Sigmoid colon (tissue), 7 donors: ENCODE data around the gene ARID5B. TPM values are rescaled to one million over a fixed set of nuclear protein-coding genes. Genes with fewer than 3 reads are reported as not detected.

Experiments used
- DNase-seq: peaks from one replicate; pipeline ENCODE4 v3.0.0-alpha.2; 2019
- H3K27ac ChIP-seq, 4 donors: fragments of 200-600 bp; sonication (generic); one replicate each; pipeline ENCODE4 v1.5.1; 2016 to 2019; ENCODE audit warnings: mild to moderate bottlenecking in 1 of 4
- H3K27me3 ChIP-seq, 3 donors: fragments of 200-600 bp; sonication (generic); one replicate each; pipeline ENCODE4 v1.5.1; 2019; ENCODE audit warnings: mild to moderate bottlenecking in 1 of 3
- H3K36me3 ChIP-seq, 4 donors: fragments of 200-600 bp; sonication (generic); one replicate each; pipeline ENCODE4 v1.5.1; 2016 to 2019
- H3K4me1 ChIP-seq, 4 donors: fragments of 200-600 bp; sonication (generic); one replicate each; pipeline ENCODE4 v1.5.1; 2017 to 2019
- H3K4me3 ChIP-seq, 4 donors: fragments of 200-600 bp; sonication (generic); one replicate each; pipeline ENCODE4 v1.5.1; 2017 to 2019; ENCODE audit warnings: mild to moderate bottlenecking in 2 of 4, moderate library complexity in 1 of 4
- H3K9me3 ChIP-seq, 4 donors: fragments of 200-600 bp in 3 of 4; sonication (generic) in 3 of 4; one replicate each; pipeline versions ENCODE4 v1.5.1 to v1.6.1; 2013 to 2019
- EP300 ChIP-seq, 4 donors: sonication (generic); formaldehyde crosslinking; IDR thresholded peaks; one replicate each; pipeline ENCODE4 v1.6.1; 2017; ENCODE audit warnings: antibody characterized with exemption in 4 of 4
- POLR2A ChIP-seq, 2 donors: fragments of 450-650 bp; IDR thresholded peaks; one replicate each; pipeline ENCODE4 v1.6.1; 2016; ENCODE audit warnings: antibody characterized with exemption in 2 of 2, mild to moderate bottlenecking in 2 of 2, moderate library complexity in 2 of 2
- POLR2AphosphoS5 ChIP-seq, 4 donors: sonication (generic); formaldehyde crosslinking; IDR thresholded peaks; one replicate each; pipeline ENCODE4 v1.6.1; 2017; ENCODE audit warnings: antibody characterized with exemption in 4 of 4
- WGBS, 2 donors: extraction: QIAGEN DNeasy Blood & Tissue Kit; methylation state at CpG; one replicate each; pipeline ENCODE4 v1.1.7; 2013; 5-methylcytosine and 5-hydroxymethylcytosine counted together
- intact Hi-C: fragments of 100-400 bp; cut with DNase I; formaldehyde crosslinking; loops from one replicate; pipeline ENCODE4 v1.15.1; 2023
- polyA plus RNA-seq, 3 donors: library from polyadenylated mRNA; stranded (reverse); fragments of 200-250 nt; gene quantifications; one replicate each; pipeline ENCODE4 v1.2.3, GENCODE V29; 2013
- total RNA-seq, 4 donors: library from RNA; depleted of rRNA; stranded (reverse); fragments of >200 nt; gene quantifications; one replicate each; pipeline ENCODE4 v1.1.0, GENCODE V29; 2016
- TF ChIP-seq, protein P1 (sequence below), 4 experiments: fragments of 450-650 bp in 3 of 4; fragments of 200-600 bp in 1 of 4; IDR thresholded peaks; one replicate each; pipeline ENCODE4 v1.5.1; 2016 to 2019; ENCODE audit warnings: antibody characterized with exemption in 4 of 4, mild to moderate bottlenecking in 3 of 4, moderate library complexity in 2 of 4
- donor health status: healthy with polysubstance abuse.
- donor health status: Bipolar disorder and iron deficiency.
- donor health status: healthy.

ARID5B gene
- total and polyA plus RNA-seq, 7 donors = 2.3 to 109 (median 29.6) TPM

DNA sequence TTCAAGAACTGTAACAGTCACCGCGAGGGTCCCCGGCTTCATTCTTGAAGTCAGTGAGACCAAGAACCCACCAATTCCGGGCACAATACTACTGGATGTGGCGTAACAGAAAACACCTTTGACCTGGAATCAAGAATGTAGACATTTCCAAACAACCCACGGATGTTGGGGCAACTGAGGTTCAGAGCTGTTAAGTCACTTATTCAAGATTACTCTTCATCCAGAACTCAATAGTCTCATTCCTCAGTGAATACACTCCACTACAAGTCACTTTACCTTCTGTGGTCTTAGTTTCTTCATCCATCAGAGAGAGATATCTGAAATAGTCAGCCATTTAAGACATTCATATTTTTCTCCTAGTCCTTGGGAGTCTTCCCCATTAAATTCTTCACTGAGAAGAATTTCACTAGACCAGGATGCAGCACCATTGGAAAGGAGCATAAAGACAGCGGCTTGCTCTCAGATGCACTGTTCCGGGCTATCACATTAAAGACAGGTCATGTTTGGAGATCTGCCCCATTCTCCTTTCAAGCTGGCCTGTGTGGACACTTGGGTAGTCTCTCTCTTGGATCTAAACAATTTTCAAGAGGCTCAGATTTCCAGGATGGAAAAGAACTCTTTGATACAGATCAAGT, 32.3 kb upstream of the ARID5B start:
- Histone ChIP-seq H3K4me1 (peaks cover 0 to 20% (median 17%) of the 10 kb centered on the region in 4 donors), H3K9me3 (no peaks in the 10 kb centered on the region), H3K36me3 (no peaks in the 10 kb centered on the region), H3K27ac (peak overlapping the region in 3 of 4 donors; percentile 33 to 61 (median 40)), H3K27me3 (no peaks in the 10 kb centered on the region), H3K4me3 (no peak overlapping the region)
- WGBS, 2 donors = 76 to 91% methylated on average over 8 of the region's 8 CpGs
- no peak for TF ChIP-seq EP300 (IDR thresholded peaks at IDR 0.05)
- no peak for TF ChIP-seq POLR2A (IDR thresholded peaks at IDR 0.05)
- TF ChIP-seq, protein P1, sequence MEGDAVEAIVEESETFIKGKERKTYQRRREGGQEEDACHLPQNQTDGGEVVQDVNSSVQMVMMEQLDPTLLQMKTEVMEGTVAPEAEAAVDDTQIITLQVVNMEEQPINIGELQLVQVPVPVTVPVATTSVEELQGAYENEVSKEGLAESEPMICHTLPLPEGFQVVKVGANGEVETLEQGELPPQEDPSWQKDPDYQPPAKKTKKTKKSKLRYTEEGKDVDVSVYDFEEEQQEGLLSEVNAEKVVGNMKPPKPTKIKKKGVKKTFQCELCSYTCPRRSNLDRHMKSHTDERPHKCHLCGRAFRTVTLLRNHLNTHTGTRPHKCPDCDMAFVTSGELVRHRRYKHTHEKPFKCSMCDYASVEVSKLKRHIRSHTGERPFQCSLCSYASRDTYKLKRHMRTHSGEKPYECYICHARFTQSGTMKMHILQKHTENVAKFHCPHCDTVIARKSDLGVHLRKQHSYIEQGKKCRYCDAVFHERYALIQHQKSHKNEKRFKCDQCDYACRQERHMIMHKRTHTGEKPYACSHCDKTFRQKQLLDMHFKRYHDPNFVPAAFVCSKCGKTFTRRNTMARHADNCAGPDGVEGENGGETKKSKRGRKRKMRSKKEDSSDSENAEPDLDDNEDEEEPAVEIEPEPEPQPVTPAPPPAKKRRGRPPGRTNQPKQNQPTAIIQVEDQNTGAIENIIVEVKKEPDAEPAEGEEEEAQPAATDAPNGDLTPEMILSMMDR (IDR thresholded peaks at IDR 0.05) = no peak
- TF ChIP-seq POLR2AphosphoS5 (IDR thresholded peaks at IDR 0.05) = no peak
- intact Hi-C loops = no loop called here
- no peak for DNase-seq

DNA sequence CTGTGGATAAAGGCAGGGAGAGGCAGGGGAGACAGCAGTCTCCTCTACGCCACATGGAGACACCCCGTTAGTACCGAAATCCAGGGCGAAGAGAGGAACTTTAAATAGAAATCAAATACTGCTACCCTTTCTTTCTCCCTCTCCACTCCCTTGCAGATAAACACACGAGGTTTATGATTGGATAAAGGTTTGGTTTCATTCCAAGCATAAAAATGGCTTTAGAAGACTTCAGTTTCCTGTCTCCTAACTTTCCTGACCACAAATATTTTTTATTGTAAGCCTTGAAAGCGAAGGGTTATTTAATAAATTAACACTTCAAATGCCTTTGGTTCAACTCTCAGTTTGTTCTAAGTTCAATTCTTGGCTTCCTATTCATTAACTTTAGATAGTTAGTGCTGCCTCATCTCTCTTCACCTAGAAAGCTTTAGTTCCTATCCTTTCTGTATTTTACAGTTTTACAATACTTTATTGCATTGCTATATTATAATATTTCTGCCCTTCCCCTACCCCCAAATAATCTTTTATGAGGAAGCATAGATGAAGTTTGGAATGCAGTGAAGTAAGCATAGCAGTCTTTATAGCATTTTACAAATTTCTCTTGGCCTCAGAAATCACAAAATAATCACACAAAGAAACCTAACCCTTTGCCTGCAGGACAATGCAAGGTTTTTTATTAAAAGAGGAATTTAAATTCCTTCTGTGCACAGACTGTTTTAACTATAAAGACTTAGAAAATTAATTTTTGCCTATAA, 31.5 kb upstream of the ARID5B start:
- no peak overlapping the region for H3K4me3 ChIP-seq
- no peaks in the 10 kb centered on the region for H3K36me3 ChIP-seq
- intact Hi-C loops = no loop called here
- no peaks in the 10 kb centered on the region for H3K9me3 ChIP-seq
- H3K27me3 ChIP-seq = no peaks in the 10 kb centered on the region
- peak overlapping the region; percentile 25 to 61 (median 36) for H3K27ac ChIP-seq
- peaks cover 0 to 20% (median 17%) of the 10 kb centered on the region in 4 donors for H3K4me1 ChIP-seq
- WGBS, 2 donors = 6 to 38% methylated on average over 6 of the region's 6 CpGs
- DNase-seq = no peak
- TF ChIP-seq POLR2A (IDR thresholded peaks at IDR 0.05) (no peak), EP300 (IDR thresholded peaks at IDR 0.05) (no peak), POLR2AphosphoS5 (IDR thresholded peaks at IDR 0.05) (no peak)
- TF ChIP-seq, protein P1 (IDR thresholded peaks at IDR 0.05) = no peak

DNA sequence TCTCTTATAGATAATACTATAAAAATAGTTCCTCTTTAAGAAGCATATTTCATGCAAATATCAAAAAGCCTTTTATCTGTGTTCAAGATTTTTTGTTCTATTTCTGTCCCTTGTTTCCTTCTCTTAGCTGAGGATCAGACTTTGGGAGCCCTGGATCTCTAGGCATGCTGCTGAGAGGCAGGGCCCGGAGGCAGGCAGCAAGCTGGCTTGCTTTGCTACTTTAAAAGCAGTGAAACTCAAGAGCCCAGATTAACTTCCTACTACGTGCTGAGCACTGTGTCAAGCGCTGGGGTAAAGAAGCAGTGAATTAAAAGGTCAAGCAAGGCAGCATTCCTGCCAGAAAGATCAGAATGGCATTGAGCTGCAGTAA, 31.0 kb upstream of the ARID5B start:
- WGBS, 2 donors = 65 to 74% methylated on average over 3 of the region's 3 CpGs
- peak overlapping the region in 2 of 4 donors; percentile 15 to 61 for H3K27ac ChIP-seq
- H3K4me3 ChIP-seq = no peak overlapping the region
- no peaks in the 10 kb centered on the region for H3K9me3 ChIP-seq
- DNase-seq = no peak
- no peak for TF ChIP-seq POLR2A (IDR thresholded peaks at IDR 0.05)
- TF ChIP-seq, protein P1 (IDR thresholded peaks at IDR 0.05) = no peak
- no peak for TF ChIP-seq POLR2AphosphoS5 (IDR thresholded peaks at IDR 0.05)
- no peak for TF ChIP-seq EP300 (IDR thresholded peaks at IDR 0.05)
- peaks cover 0 to 20% (median 17%) of the 10 kb centered on the region in 4 donors for H3K4me1 ChIP-seq
- H3K36me3 ChIP-seq = no peaks in the 10 kb centered on the region
- H3K27me3 ChIP-seq = no peaks in the 10 kb centered on the region
- intact Hi-C loops = no loop called here

DNA sequence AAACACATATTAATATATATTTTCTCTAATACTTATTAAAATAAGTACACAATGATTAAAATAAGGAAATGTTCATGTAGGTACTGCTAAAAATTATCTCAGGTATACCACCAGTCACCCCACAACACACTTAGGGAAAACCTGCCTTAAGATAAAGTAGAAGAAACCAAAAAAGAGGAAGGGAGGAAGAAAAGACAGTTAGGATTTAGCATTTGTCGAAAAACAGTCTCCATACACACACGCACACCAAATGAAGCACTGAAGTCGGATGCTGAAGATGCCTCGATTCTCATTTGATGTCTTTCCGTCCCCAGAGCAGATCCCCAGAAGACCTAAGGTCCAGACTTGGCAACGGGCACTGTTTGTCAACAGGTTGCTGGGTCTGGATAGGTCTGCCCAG, 30.0 kb upstream of the ARID5B start:
- no peak overlapping the region for H3K27ac ChIP-seq
- WGBS, 2 donors = 95 to 98% methylated on average over 6 of the region's 6 CpGs
- no peak overlapping the region for H3K4me3 ChIP-seq
- H3K4me1 ChIP-seq = peaks cover 0 to 20% (median 17%) of the 10 kb centered on the region in 4 donors
- no peak for DNase-seq
- TF ChIP-seq, protein P1 (IDR thresholded peaks at IDR 0.05) = no peak
- TF ChIP-seq POLR2A (IDR thresholded peaks at IDR 0.05) (no peak), EP300 (IDR thresholded peaks at IDR 0.05) (no peak), POLR2AphosphoS5 (IDR thresholded peaks at IDR 0.05) (no peak)
- no peaks in the 10 kb centered on the region for H3K9me3 ChIP-seq
- no peaks in the 10 kb centered on the region for H3K27me3 ChIP-seq
- intact Hi-C loops = no loop called here
- no peaks in the 10 kb centered on the region for H3K36me3 ChIP-seq
